ENCODE data around the gene TENM3.

TENM3 gene

GRCh38 chr4:182264139-182264752, 21.0 kb downstream of the TENM3 start:
- Histone ChIP-seq H4K20me1 (ENCODE audit: insufficient read depth, low read length) (no peaks in the 10 kb centered on the region), H3K4me1 (ENCODE audit: insufficient read depth, low read length) (no peaks in the 10 kb centered on the region), H3K27me3 (ENCODE audit: insufficient read depth, low read length, poor library complexity) (no peaks in the 10 kb centered on the region), H3K9me3 (ENCODE audit: insufficient read depth, low read length, severe bottlenecking) (no peaks in the 10 kb centered on the region), H3K27ac (ENCODE audit: low read length) (no peak overlapping the region), H3K36me3 (ENCODE audit: insufficient read depth, low read length) (no peaks in the 10 kb centered on the region), H3K9ac (ENCODE audit: low read depth, low read length) (no peak overlapping the region), H3K4me3 (ENCODE audit: low read depth in 1 of 2, low read length in 2 of 2) (no peak overlapping the region), H2AFZ (ENCODE audit: low read depth, low read length) (no peak overlapping the region), H3K4me2 (ENCODE audit: insufficient read depth, low read length) (no peak overlapping the region), H3K79me2 (ENCODE audit: insufficient read depth, low read length) (no peaks in the 10 kb centered on the region)
- TF ChIP-seq, protein P1, sequence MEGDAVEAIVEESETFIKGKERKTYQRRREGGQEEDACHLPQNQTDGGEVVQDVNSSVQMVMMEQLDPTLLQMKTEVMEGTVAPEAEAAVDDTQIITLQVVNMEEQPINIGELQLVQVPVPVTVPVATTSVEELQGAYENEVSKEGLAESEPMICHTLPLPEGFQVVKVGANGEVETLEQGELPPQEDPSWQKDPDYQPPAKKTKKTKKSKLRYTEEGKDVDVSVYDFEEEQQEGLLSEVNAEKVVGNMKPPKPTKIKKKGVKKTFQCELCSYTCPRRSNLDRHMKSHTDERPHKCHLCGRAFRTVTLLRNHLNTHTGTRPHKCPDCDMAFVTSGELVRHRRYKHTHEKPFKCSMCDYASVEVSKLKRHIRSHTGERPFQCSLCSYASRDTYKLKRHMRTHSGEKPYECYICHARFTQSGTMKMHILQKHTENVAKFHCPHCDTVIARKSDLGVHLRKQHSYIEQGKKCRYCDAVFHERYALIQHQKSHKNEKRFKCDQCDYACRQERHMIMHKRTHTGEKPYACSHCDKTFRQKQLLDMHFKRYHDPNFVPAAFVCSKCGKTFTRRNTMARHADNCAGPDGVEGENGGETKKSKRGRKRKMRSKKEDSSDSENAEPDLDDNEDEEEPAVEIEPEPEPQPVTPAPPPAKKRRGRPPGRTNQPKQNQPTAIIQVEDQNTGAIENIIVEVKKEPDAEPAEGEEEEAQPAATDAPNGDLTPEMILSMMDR (IDR thresholded peaks at IDR 0.05; ENCODE audit: borderline replicate concordance, extremely low read depth, low read length, poor library complexity, severe bottlenecking): no peak
- no peak for TF ChIP-seq EZH2 (IDR thresholded peaks at IDR 0.05; ENCODE audit: borderline replicate concordance, low read depth, low read length, severe bottlenecking)
- DNase-seq: no peak
- no peak for ATAC-seq (ENCODE audit: insufficient read depth, low read depth)

DNA sequence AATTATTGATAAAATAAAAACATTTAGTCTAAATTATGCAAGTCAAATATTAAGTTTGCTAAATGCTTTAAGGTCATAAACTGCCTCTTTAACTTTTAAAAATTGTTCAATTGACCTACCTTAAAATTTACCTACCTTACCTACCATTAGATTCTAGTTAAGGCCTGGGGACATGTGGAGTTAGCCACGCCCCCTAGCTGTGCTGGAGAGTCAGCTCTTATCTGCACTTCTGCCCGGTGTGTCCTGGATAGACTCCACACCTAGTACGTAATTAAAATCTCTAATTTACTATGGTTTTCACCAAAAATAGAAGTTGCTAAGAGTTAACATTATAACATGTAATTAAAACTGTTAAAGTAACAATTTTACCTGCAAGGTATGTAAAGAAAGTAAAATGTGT, 22.7 kb downstream of the TENM3 start:
- H2AFZ ChIP-seq (ENCODE audit: low read depth, low read length): no peak overlapping the region
- no peaks in the 10 kb centered on the region for H3K9me3 ChIP-seq (ENCODE audit: insufficient read depth, low read length, severe bottlenecking)
- no peak for DNase-seq
- H3K27me3 ChIP-seq (ENCODE audit: insufficient read depth, low read length, poor library complexity): no peaks in the 10 kb centered on the region
- TF ChIP-seq, protein P1 (IDR thresholded peaks at IDR 0.05; ENCODE audit: borderline replicate concordance, extremely low read depth, low read length, poor library complexity, severe bottlenecking): no peak
- no peak for TF ChIP-seq EZH2 (IDR thresholded peaks at IDR 0.05; ENCODE audit: borderline replicate concordance, low read depth, low read length, severe bottlenecking)
- H4K20me1 ChIP-seq (ENCODE audit: insufficient read depth, low read length): no peaks in the 10 kb centered on the region
- H3K4me1 ChIP-seq (ENCODE audit: insufficient read depth, low read length): no peaks in the 10 kb centered on the region
- H3K4me2 ChIP-seq (ENCODE audit: insufficient read depth, low read length): no peak overlapping the region
- H3K79me2 ChIP-seq (ENCODE audit: insufficient read depth, low read length): no peaks in the 10 kb centered on the region
- no peak overlapping the region for H3K27ac ChIP-seq (ENCODE audit: low read length)
- ATAC-seq (ENCODE audit: insufficient read depth, low read depth): no peak
- H3K9ac ChIP-seq (ENCODE audit: low read depth, low read length): no peak overlapping the region
- H3K4me3 ChIP-seq (ENCODE audit: low read depth in 1 of 2, low read length in 2 of 2): no peak overlapping the region
- no peaks in the 10 kb centered on the region for H3K36me3 ChIP-seq (ENCODE audit: insufficient read depth, low read length)

- Histone ChIP-seq H3K4me2 (ENCODE audit: insufficient read depth, low read length) (no peak overlapping the region), H3K27me3 (ENCODE audit: insufficient read depth, low read length, poor library complexity) (no peaks in the 10 kb centered on the region), H3K36me3 (ENCODE audit: insufficient read depth, low read length) (no peaks in the 10 kb centered on the region), H3K79me2 (ENCODE audit: insufficient read depth, low read length) (no peaks in the 10 kb centered on the region), H3K9ac (ENCODE audit: low read depth, low read length) (no peak overlapping the region), H3K9me3 (ENCODE audit: insufficient read depth, low read length, severe bottlenecking) (no peaks in the 10 kb centered on the region), H4K20me1 (ENCODE audit: insufficient read depth, low read length) (no peaks in the 10 kb centered on the region), H2AFZ (ENCODE audit: low read depth, low read length) (no peak overlapping the region), H3K4me3 (ENCODE audit: low read depth in 1 of 2, low read length in 2 of 2) (no peak overlapping the region), H3K27ac (ENCODE audit: low read length) (no peak overlapping the region), H3K4me1 (ENCODE audit: insufficient read depth, low read length) (no peaks in the 10 kb centered on the region)
- ATAC-seq (ENCODE audit: insufficient read depth, low read depth) (no peak), DNase-seq (no peak)
- TF ChIP-seq, protein P1 (IDR thresholded peaks at IDR 0.05; ENCODE audit: borderline replicate concordance, extremely low read depth, low read length, poor library complexity, severe bottlenecking): no peak
- no peak for TF ChIP-seq EZH2 (IDR thresholded peaks at IDR 0.05; ENCODE audit: borderline replicate concordance, low read depth, low read length, severe bottlenecking)
Measured at GRCh38 chr4:182267048-182267447, 23.8 kb downstream of the TENM3 start.
